Endometrial microvascular endothelial cells (primary cell): ENCODE measurements around the gene GPHN. TPM values are rescaled to one million over a fixed set of nuclear protein-coding genes. Genes with fewer than 3 reads are reported as not detected.
"Not testable (repeated sequence)": the region's sequence is repeated elsewhere in the genome, so short reads cannot be mapped to it uniquely, and the experiment has no call there.

Source experiments
- in situ Hi-C: cut with HindIII; loops from 2 replicates; pipeline ENCODE4 v1.10.0; 2017; ENCODE audit warnings: low sequenced_read_pairs, low pct_unique_long_range_greater_than_20kb; ENCODE audit errors: inconsistent ontology term
- total RNA-seq: library from RNA; depleted of rRNA; stranded (reverse); fragments of >200 nt; gene quantifications from one replicate; pipeline ENCODE4 v1.2.3, GENCODE V29; 2015; ENCODE audit errors: inconsistent ontology term

Gene GPHN
- total RNA-seq, 1 donor from 2014 or later: 38.3 TPM

- in situ Hi-C loops: no loop called here
These were observed 67.1 kb downstream of the GPHN start for GRCh38 chr14:66575014-66575413.

GRCh38 chr14:66575939-66576338 is 68.0 kb downstream of the GPHN start:
- in situ Hi-C loops: no loop called here

GRCh38 chr14:66587753-66588152 is 79.8 kb downstream of the GPHN start:
- in situ Hi-C loops: not testable (repeated sequence)

- in situ Hi-C loops: no loop called here
These were observed 87.4 kb downstream of the GPHN start for GRCh38 chr14:66595394-66595793.

- in situ Hi-C loops: no loop called here
These were observed 88.5 kb downstream of the GPHN start for GRCh38 chr14:66596241-66596985.

GRCh38 chr14:66600416-66600815 is 92.5 kb downstream of the GPHN start:
- in situ Hi-C loops: no loop called here

- in situ Hi-C loops: no loop called here
These were observed 94.1 kb downstream of the GPHN start for GRCh38 chr14:66601932-66602578.

- in situ Hi-C loops: no loop called here
These were observed 96.0 kb downstream of the GPHN start for GRCh38 chr14:66603945-66604344.

- in situ Hi-C loops: no loop called here
These were observed 98.9 kb downstream of the GPHN start for GRCh38 chr14:66606826-66607225.

- in situ Hi-C loops: no loop called here
These were observed 102.2 kb downstream of the GPHN start for GRCh38 chr14:66610154-66610563.

GRCh38 chr14:66613344-66613743 is 105.4 kb downstream of the GPHN start:
- in situ Hi-C loops: no loop called here

GRCh38 chr14:66619952-66620351 is 112.0 kb downstream of the GPHN start:
- in situ Hi-C loops: no loop called here

- in situ Hi-C loops: no loop called here
These were observed 115.9 kb downstream of the GPHN start for GRCh38 chr14:66623838-66624237.

GRCh38 chr14:66624336-66624937 is 116.5 kb downstream of the GPHN start:
- in situ Hi-C loops: no loop called here

GRCh38 chr14:66628636-66629035 is 120.7 kb downstream of the GPHN start:
- in situ Hi-C loops: no loop called here

- in situ Hi-C loops: no loop called here
These were observed 121.6 kb downstream of the GPHN start for GRCh38 chr14:66629499-66629898.

- in situ Hi-C loops: no loop called here
These were observed 126.9 kb downstream of the GPHN start for GRCh38 chr14:66634876-66635275.

- in situ Hi-C loops: no loop called here
These were observed 127.5 kb downstream of the GPHN start for GRCh38 chr14:66635435-66635834.

GRCh38 chr14:66636240-66636639 is 128.3 kb downstream of the GPHN start:
- in situ Hi-C loops: no loop called here

- in situ Hi-C loops: no loop called here
These were observed 130.7 kb downstream of the GPHN start for GRCh38 chr14:66638689-66639088.
